Loucy (cell line): ENCODE data around the gene TMED8.
A peak's percentile ranks its signal among the peaks of the same experiment; 100 is the strongest.

Experiments
- H2AFZ ChIP-seq: fragments of 200-600 bp; sonication (generic); 2 replicates; pipeline ENCODE4 v1.6.0; 2016; ENCODE audit warnings: antibody characterized with exemption, mild to moderate bottlenecking, low read length, moderate library complexity
- H3F3A ChIP-seq: fragments of 200-600 bp; 2 replicates; pipeline ENCODE4 v1.6.0; 2016; ENCODE audit warnings: antibody characterized with exemption, low read depth, mild to moderate bottlenecking
- H3K27me3 ChIP-seq: fragments of 200-600 bp; sonication (generic); 2 replicates; pipeline ENCODE4 v1.6.1; 2014; ENCODE audit warnings: low read length, mild to moderate bottlenecking; ENCODE audit not compliant: insufficient read depth, poor library complexity, severe bottlenecking
- H3K36me3 ChIP-seq: fragments of 200-600 bp; sonication (generic); 2 replicates; pipeline ENCODE4 v1.6.1; 2016; ENCODE audit warnings: low read length; ENCODE audit not compliant: insufficient read depth
- H3K4me1 ChIP-seq: fragments of 200-600 bp; sonication (generic); 2 replicates; pipeline ENCODE4 v1.5.1; 2014; ENCODE audit warnings: low read length, mild to moderate bottlenecking; ENCODE audit not compliant: insufficient read depth, poor library complexity, severe bottlenecking
- H3K4me2 ChIP-seq: fragments of 200-600 bp; sonication (generic); 2 replicates; pipeline ENCODE4 v1.6.0; 2014; ENCODE audit warnings: antibody characterized with exemption, low read length, low read depth, mild to moderate bottlenecking; ENCODE audit not compliant: poor library complexity, severe bottlenecking
- H3K4me3 ChIP-seq: fragments of 200-600 bp; sonication (generic); 2 replicates; pipeline ENCODE4 v1.5.1; 2014; ENCODE audit warnings: low read length, mild to moderate bottlenecking, mixed read lengths; ENCODE audit not compliant: poor library complexity, severe bottlenecking
- H3K79me2 ChIP-seq: fragments of 200-600 bp; sonication (generic); 2 replicates; pipeline ENCODE4 v1.6.1; 2014; ENCODE audit warnings: low read length; ENCODE audit not compliant: insufficient read depth
- H3K9ac ChIP-seq: fragments of 200-600 bp; sonication (generic); 2 replicates; pipeline ENCODE4 v1.6.0; 2014; ENCODE audit warnings: mild to moderate bottlenecking, low read depth, low read length, moderate library complexity; ENCODE audit not compliant: poor library complexity, severe bottlenecking
- H3K9me2 ChIP-seq: fragments of 200-600 bp; sonication (generic); replicated peaks from 2 replicates; pipeline ENCODE4 v1.6.1; 2016; ENCODE audit warnings: low read depth, low read length, mixed read lengths
- H3K9me3 ChIP-seq: fragments of 200-600 bp; sonication (generic); 2 replicates; pipeline ENCODE4 v1.6.1; 2014; ENCODE audit warnings: mild to moderate bottlenecking, antibody characterized with exemption, low read length, low read depth; ENCODE audit not compliant: insufficient read depth
- H4K20me1 ChIP-seq: fragments of 200-600 bp; sonication (generic); 2 replicates; pipeline ENCODE4 v1.6.0; 2014; ENCODE audit warnings: antibody characterized with exemption, low read length, mild to moderate bottlenecking; ENCODE audit not compliant: insufficient read depth, poor library complexity, severe bottlenecking
- CTCF ChIP-seq: fragments of 200-600 bp; sonication (generic); conservative IDR thresholded peaks from 2 replicates; pipeline ENCODE4 v1.5.1; 2014; ENCODE audit warnings: mild to moderate bottlenecking, antibody characterized with exemption, low read length
- EZH2phosphoT487 ChIP-seq: fragments of 200-600 bp; IDR thresholded peaks from 2 replicates; pipeline ENCODE4 v1.6.1; 2018; ENCODE audit warnings: antibody characterized with exemption, mild to moderate bottlenecking, moderate library complexity, borderline replicate concordance

The TMED8 gene

GRCh38 chr14:77323571-77323970, 53.3 kb downstream of the TMED8 start:
- Histone ChIP-seq H3K9me2 (no peaks in the 10 kb centered on the region), H3K79me2 (peaks cover 8% of the 10 kb centered on the region; the same call in 1 of the 2 replicates), H4K20me1 (peaks cover 3% of the 10 kb centered on the region), H3K36me3 (no peaks in the 10 kb centered on the region), H3K9me3 (no peaks in the 10 kb centered on the region), H3K4me3 (no peak overlapping the region), H3F3A (no peaks in the 10 kb centered on the region), H3K27me3 (no peaks in the 10 kb centered on the region), H3K4me1 (peaks cover 24% of the 10 kb centered on the region), H3K4me2 (no peak overlapping the region), H3K9ac (no peak overlapping the region), H2AFZ (no peak overlapping the region)
- TF ChIP-seq EZH2phosphoT487, result no peak
- no peak for TF ChIP-seq CTCF

- Histone ChIP-seq H3K9ac (peak overlapping the region; percentile 78), H2AFZ (no peak overlapping the region)
Observed at GRCh38 chr14:77322951-77323350, 53.9 kb downstream of the TMED8 start.

GRCh38 chr14:77322250-77322902, 54.5 kb downstream of the TMED8 start:
- Histone ChIP-seq H3K4me2 (peak overlapping the region; percentile 89), H3K4me3 (peak overlapping the region; percentile 76), H2AFZ (peak overlapping the region; percentile 95; the same call in 1 of the 2 replicates), H3K27me3 (no peaks in the 10 kb centered on the region), H3F3A (no peaks in the 10 kb centered on the region), H3K36me3 (no peaks in the 10 kb centered on the region), H3K9ac (peak overlapping the region; percentile 78), H3K4me1 (peaks cover 32% of the 10 kb centered on the region), H3K9me2 (no peaks in the 10 kb centered on the region), H4K20me1 (peaks cover 3% of the 10 kb centered on the region), H3K9me3 (no peaks in the 10 kb centered on the region), H3K79me2 (peaks cover 8% of the 10 kb centered on the region; the same call in 1 of the 2 replicates)
- TF ChIP-seq CTCF, result no peak
- TF ChIP-seq EZH2phosphoT487, result no peak

More at GRCh38 chr14:77322951-77323350, 53.9 kb downstream of the TMED8 start:
- peaks cover 8% of the 10 kb centered on the region; the same call in 1 of the 2 replicates for H3K79me2 ChIP-seq
- no peaks in the 10 kb centered on the region for H3K9me2 ChIP-seq
- no peaks in the 10 kb centered on the region for H3K36me3 ChIP-seq
- H3K9me3 ChIP-seq, result no peaks in the 10 kb centered on the region
- H3K27me3 ChIP-seq, result no peaks in the 10 kb centered on the region
- H3K4me2 ChIP-seq, result peak overlapping the region; percentile 89
- H3F3A ChIP-seq, result no peaks in the 10 kb centered on the region
- TF ChIP-seq CTCF (no peak), EZH2phosphoT487 (no peak)
- H3K4me3 ChIP-seq, result no peak overlapping the region
- H4K20me1 ChIP-seq, result peaks cover 3% of the 10 kb centered on the region
- H3K4me1 ChIP-seq, result peaks cover 27% of the 10 kb centered on the region
